ENCODE measurements around the gene COPS8.

DNA sequence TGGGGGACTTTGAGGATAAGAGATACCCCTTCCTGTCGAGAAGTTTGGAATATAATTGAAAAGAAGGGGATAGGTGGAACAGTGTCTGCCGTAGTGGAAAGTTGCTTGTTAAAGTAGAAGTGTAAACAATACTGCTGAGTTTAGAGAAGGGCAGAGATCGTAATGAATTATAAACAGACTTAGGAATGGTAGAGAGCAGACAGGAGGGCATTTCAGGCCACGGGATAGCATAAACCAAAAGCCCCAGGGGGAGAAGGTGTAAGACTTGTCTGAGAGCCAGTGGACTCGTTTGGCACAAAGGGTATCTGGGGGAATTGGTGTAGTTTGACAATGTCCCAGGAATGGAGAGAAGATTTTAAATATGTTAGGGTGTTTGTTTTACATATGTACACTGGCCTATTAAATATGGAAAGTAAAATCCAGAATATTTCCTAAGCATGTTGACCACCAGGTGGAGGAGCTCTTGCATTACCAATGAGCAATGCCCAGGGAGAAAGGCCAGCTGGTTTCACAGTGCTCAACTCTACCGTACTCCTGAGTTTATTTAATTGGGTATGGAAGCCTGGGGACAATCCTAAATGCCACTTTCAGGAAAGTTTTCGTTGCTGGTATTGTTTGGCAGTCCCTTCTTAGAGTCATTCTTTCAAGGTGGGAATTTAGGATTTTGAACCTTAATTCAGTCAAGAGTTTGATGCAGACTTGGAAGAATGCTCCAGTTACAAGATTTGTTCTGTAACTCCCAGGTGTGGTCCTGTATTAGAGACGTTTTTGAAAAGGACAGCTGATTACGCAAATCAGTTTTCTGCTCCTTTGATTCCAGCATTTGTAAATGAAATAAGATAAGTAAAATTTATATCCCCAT, 7.5 kb downstream of the COPS8 start:
- TF ChIP-seq POLR2A (IDR thresholded peaks at IDR 0.05) (no peak), POLR2AphosphoS5 (IDR thresholded peaks at IDR 0.05) (no peak)
- TF ChIP-seq, protein P1, sequence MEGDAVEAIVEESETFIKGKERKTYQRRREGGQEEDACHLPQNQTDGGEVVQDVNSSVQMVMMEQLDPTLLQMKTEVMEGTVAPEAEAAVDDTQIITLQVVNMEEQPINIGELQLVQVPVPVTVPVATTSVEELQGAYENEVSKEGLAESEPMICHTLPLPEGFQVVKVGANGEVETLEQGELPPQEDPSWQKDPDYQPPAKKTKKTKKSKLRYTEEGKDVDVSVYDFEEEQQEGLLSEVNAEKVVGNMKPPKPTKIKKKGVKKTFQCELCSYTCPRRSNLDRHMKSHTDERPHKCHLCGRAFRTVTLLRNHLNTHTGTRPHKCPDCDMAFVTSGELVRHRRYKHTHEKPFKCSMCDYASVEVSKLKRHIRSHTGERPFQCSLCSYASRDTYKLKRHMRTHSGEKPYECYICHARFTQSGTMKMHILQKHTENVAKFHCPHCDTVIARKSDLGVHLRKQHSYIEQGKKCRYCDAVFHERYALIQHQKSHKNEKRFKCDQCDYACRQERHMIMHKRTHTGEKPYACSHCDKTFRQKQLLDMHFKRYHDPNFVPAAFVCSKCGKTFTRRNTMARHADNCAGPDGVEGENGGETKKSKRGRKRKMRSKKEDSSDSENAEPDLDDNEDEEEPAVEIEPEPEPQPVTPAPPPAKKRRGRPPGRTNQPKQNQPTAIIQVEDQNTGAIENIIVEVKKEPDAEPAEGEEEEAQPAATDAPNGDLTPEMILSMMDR (IDR thresholded peaks at IDR 0.05), result peak in 3 of 6 experiments; percentile 18 to 35 (median 28)

Data from upper lobe of left lung (tissue), 4 donors.